Measurements from ENCODE around the gene PRUNE2.

The PRUNE2 gene

DNA sequence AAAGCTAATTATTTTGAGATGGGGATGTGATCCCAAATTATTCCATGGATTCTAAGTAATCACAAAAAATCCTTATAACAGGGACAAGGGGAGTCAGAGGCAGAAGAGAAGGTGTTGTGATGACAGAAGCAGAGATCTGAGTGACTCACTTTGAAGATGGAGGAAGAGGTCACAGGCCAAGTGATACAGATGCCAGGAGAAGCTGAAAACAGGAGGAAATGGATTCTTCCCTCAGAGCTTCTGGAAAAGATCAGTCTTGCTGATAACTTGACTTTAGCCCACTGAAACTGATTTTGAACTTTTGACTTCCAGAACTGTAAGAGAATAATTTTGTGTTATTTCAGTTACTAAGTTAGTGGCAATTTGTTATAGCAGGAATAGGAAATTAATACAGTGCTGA is 341.6 kb downstream of the PRUNE2 start:
- no peak for FAIRE-seq

DNA sequence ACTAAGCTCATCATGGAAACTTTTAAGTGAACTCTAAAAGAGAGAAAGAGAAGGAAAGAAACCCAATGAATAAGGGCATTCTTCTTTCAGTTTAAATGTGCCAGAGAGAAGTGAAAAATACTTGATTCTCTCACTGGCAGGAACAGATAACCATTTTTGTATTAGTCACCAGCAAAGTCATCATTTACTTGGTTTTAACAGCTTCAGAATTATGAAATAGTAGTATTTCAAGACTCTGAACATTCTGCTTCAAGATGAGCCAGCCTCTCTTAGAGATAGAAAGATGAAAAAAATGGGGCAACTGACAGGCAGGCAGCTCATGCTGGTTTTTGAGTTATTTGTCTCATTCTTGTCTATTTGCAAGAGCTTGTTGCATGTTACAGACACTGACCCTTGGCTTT is 343.4 kb downstream of the PRUNE2 start:
- no peak for FAIRE-seq

DNA sequence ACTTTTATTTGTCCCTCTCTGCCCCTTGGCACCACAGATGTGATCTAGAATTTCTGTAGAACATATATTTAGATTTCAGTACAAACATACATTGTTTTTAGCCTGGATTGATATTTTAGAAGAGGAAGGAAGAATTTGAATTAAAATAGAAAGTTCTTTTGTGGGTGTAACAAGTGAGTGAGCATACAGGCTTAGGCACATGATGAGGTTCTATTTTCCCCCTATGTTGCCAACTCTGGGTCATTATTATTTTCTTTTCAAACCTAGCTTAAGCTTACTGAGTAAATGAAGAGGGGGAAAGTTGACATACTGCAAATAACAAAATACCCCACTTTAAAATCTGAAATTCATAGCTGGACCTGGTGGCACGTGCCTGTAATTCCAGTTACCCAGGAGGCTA is 344.0 kb downstream of the PRUNE2 start:
- no peak for FAIRE-seq

Measured in A204.1 (cell line).